Panc1 (cell line): ENCODE data around the gene NEK5. TPM values are rescaled to one million over a fixed set of nuclear protein-coding genes. Genes with fewer than 3 reads are reported as not detected.

ENCODE experiments used
- ATAC-seq: fragments of 200-7000 bp; cut with Tn5 transposase; 2 replicates; pipeline ENCODE4 v1.9.1; 2020; ENCODE audit warnings: mild to moderate bottlenecking, moderate library complexity
- BruUV-seq: library from RNA; stranded (reverse); fragments of 400-500 nt; replicated peaks from 2 replicates; lab custom pipeline; 2021; lab: Mats Ljungman, UMichigan
- CTCF ChIA-PET: fragments of 300-600 bp; sonication (Branson Sonifier 250); formaldehyde crosslinking; loops from one replicate; lab custom pipeline; 2022; ENCODE audit warnings: antibody characterized with exemption; lab: Charles Lee
- POLR2A ChIA-PET: fragments of 300-600 bp; sonication (Branson Sonifier 250); formaldehyde crosslinking; loops from one replicate; lab custom pipeline; 2022; ENCODE audit warnings: antibody characterized with exemption; lab: Charles Lee
- DNase-seq: peaks from one replicate; pipeline ENCODE4 v3.0.0-alpha.2; 2010; ENCODE audit warnings: low read depth, low spot score
- H3K27ac ChIP-seq: 2 replicates; pipeline ENCODE4 v1.5.1; 2011; ENCODE audit warnings: mild to moderate bottlenecking, low read length, inconsistent platforms
- H3K27me3 ChIP-seq: fragments of 200-500 bp; sonication (Bioruptor generic); 2 replicates; pipeline ENCODE4 v1.6.0; 2014; ENCODE audit warnings: low read length, inconsistent platforms; ENCODE audit not compliant: control insufficient read depth, insufficient read depth
- H3K36me3 ChIP-seq: fragments of 200-500 bp; sonication (Bioruptor generic); 2 replicates; pipeline ENCODE4 v1.5.1; 2014; ENCODE audit warnings: inconsistent platforms, mild to moderate bottlenecking, low read length, moderate library complexity; ENCODE audit not compliant: control insufficient read depth, insufficient read depth
- H3K4me1 ChIP-seq: 2 replicates; pipeline ENCODE4 v1.5.1; 2011; ENCODE audit warnings: inconsistent platforms, mild to moderate bottlenecking, low read length, moderate library complexity; ENCODE audit not compliant: control insufficient read depth, insufficient read depth
- H3K4me3 ChIP-seq, 2 experiments: 2 replicates each; pipeline ENCODE4 v1.5.1; 2011 to 2012; ENCODE audit warnings: low read depth in 2 of 2, low read length in 2 of 2, mild to moderate bottlenecking in 2 of 2, inconsistent platforms in 1 of 2, moderate library complexity in 1 of 2
- H3K9me3 ChIP-seq: fragments of 200-500 bp; sonication (Bioruptor generic); 2 replicates; pipeline ENCODE4 v1.5.1; 2014; ENCODE audit warnings: low read depth, mild to moderate bottlenecking, inconsistent platforms, low read length, moderate library complexity; ENCODE audit not compliant: control insufficient read depth, insufficient read depth
- POLR2AphosphoS5 ChIP-seq: IDR thresholded peaks from 2 replicates; pipeline ENCODE4 v1.6.1; 2012; ENCODE audit warnings: mild to moderate bottlenecking, low read depth, low read length, moderate library complexity
- SIN3A ChIP-seq: IDR thresholded peaks from 2 replicates; pipeline ENCODE4 v1.6.1; 2012; ENCODE audit warnings: low read depth, mild to moderate bottlenecking, low read length, moderate library complexity, borderline replicate concordance; ENCODE audit not compliant: insufficient read depth
- TCF7L2 ChIP-seq: IDR thresholded peaks from 2 replicates; pipeline ENCODE4 v1.6.1; 2011; ENCODE audit warnings: mild to moderate bottlenecking, low read depth, low read length, inconsistent platforms
- in situ Hi-C: cut with HindIII; loops from 2 replicates; pipeline ENCODE4 v1.10.0; 2016; ENCODE audit warnings: low sequenced_read_pairs, low pct_unique_long_range_greater_than_20kb
- intact Hi-C: fragments of 100-400 bp; cut with micrococcal nuclease; formaldehyde crosslinking; loops from one replicate; pipeline ENCODE4 v1.10.0; 2022; ENCODE audit not compliant: unreplicated experiment
- total RNA-seq: library from RNA; stranded (reverse); gene quantifications from one replicate; pipeline ENCODE4 v1.2.1, GENCODE V29; 2021; ENCODE audit not compliant: unreplicated experiment
- TF ChIP-seq, protein P1 (sequence below), 2 experiments: IDR thresholded peaks; 2 replicates each; pipeline ENCODE4 v1.6.1; 2011 to 2012; ENCODE audit warnings: low read depth in 2 of 2, control low read depth in 1 of 2, low read length in 1 of 2, mild to moderate bottlenecking in 1 of 2, moderate library complexity in 1 of 2; ENCODE audit not compliant: insufficient read depth in 1 of 2
- TF ChIP-seq, protein P2 (sequence below): fragments of 450-650 bp; IDR thresholded peaks from 2 replicates; pipeline ENCODE4 v1.5.1; 2017; ENCODE audit warnings: mild to moderate bottlenecking

NEK5 gene
- total RNA-seq, 1 experiment from 2014 or later, result 0.08 TPM

DNA sequence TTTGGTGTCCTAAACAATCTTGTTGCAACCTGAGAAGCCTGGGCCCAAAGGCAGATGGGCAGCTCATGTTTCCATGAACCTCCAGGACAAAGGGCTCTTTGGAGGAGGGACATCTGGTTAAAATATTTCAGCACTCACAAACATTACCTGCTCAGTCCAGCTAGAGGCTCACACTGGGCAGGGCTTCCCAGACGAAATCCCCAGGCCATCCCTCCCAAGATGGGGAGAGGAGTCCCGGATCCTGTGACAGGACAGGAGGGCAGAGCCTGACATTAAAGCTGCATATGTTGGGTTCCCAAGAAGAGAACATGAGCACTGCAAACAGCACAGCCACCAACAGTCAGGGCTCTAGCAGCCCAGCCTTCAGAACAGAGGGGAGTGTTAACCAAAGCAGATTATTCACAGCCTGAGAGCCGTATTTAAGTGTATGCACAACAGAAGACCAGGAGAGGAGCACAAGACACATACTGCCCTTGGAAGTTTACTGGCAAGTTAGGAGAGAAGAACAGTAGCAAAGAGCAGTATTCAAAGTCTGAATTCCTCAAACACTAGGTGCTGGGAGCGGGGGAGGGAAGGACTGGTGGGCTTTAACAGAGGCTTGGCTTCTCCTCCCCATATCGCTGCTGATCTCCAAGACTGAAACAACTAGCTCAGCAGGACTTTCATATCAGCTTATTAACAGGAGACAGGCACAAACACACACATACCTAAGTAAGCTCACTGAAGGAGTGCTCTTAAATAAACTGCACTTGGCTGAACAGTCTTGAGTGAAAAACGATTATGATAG, 130.0 kb downstream of the NEK5 start:
- 0 out of 2 replicates have a peak, but pooled peaks have one; percentile 18 for ATAC-seq

DNA sequence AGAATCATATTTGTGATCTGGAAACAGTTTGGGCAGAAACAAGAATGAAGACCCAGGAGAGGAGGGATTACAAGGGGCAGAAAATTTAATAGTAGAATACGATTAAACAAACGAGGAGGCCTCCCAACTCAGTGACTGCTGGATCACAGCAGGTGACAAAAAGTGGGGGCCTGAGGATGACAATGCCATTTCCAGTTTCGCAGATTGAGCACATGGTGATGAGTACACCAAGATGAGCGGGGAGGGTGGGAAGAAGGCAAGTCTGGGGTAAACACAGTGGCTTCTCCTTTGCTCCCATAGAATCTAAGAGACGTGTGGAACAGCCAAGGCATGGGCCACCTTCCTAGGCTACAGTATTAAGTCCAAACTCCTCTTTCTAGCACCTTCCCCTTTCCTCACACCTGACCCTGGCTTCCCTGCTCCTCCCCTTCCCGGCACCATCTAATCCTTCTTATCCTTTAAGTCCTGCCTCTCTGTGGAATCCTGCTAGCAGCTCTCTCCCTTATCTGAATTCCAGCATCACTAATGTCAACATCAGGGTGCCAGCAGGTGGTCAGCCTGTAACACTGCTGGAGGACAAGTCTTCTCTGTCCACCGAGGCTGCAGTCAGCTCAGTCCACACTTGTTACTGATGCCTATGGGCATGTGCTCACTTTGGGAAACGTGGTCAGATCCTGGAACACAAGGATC, 131.1 kb downstream of the NEK5 start:
- ChIA-PET CTCF (no interaction called here), POLR2A (no interaction called here)
- peak; percentile 38; the same call in 1 of the 2 replicates for ATAC-seq
- Histone ChIP-seq H3K9me3 (no peaks in the 10 kb centered on the region), H3K27me3 (no peaks in the 10 kb centered on the region), H3K27ac (peak overlapping the region; percentile 85), H3K36me3 (no peaks in the 10 kb centered on the region), H3K4me3 (no peak overlapping the region), H3K4me1 (peaks cover 66% of the 10 kb centered on the region)
- DNase-seq, result no peak
- TF ChIP-seq, protein P1, sequence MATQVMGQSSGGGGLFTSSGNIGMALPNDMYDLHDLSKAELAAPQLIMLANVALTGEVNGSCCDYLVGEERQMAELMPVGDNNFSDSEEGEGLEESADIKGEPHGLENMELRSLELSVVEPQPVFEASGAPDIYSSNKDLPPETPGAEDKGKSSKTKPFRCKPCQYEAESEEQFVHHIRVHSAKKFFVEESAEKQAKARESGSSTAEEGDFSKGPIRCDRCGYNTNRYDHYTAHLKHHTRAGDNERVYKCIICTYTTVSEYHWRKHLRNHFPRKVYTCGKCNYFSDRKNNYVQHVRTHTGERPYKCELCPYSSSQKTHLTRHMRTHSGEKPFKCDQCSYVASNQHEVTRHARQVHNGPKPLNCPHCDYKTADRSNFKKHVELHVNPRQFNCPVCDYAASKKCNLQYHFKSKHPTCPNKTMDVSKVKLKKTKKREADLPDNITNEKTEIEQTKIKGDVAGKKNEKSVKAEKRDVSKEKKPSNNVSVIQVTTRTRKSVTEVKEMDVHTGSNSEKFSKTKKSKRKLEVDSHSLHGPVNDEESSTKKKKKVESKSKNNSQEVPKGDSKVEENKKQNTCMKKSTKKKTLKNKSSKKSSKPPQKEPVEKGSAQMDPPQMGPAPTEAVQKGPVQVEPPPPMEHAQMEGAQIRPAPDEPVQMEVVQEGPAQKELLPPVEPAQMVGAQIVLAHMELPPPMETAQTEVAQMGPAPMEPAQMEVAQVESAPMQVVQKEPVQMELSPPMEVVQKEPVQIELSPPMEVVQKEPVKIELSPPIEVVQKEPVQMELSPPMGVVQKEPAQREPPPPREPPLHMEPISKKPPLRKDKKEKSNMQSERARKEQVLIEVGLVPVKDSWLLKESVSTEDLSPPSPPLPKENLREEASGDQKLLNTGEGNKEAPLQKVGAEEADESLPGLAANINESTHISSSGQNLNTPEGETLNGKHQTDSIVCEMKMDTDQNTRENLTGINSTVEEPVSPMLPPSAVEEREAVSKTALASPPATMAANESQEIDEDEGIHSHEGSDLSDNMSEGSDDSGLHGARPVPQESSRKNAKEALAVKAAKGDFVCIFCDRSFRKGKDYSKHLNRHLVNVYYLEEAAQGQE (IDR thresholded peaks at IDR 0.05; ENCODE audit: insufficient read depth in 1 of 2, low read depth in 2 of 2, low read length in 1 of 2), result no peak
- TF ChIP-seq SIN3A, result no peak
- TF ChIP-seq, protein P2, sequence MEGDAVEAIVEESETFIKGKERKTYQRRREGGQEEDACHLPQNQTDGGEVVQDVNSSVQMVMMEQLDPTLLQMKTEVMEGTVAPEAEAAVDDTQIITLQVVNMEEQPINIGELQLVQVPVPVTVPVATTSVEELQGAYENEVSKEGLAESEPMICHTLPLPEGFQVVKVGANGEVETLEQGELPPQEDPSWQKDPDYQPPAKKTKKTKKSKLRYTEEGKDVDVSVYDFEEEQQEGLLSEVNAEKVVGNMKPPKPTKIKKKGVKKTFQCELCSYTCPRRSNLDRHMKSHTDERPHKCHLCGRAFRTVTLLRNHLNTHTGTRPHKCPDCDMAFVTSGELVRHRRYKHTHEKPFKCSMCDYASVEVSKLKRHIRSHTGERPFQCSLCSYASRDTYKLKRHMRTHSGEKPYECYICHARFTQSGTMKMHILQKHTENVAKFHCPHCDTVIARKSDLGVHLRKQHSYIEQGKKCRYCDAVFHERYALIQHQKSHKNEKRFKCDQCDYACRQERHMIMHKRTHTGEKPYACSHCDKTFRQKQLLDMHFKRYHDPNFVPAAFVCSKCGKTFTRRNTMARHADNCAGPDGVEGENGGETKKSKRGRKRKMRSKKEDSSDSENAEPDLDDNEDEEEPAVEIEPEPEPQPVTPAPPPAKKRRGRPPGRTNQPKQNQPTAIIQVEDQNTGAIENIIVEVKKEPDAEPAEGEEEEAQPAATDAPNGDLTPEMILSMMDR, result no peak
- intact Hi-C loops (loop anchor here (5.0 to 10.0 kb wide), 2 partner anchors 93 to 130 kb away; partner anchors contain the start of gene NEK5), in situ Hi-C loops (no loop called here)
- no TSS peak for BruUV-seq

More for the DNA sequence above, 130.0 kb downstream of the NEK5 start:
- no peak for DNase-seq
- Histone ChIP-seq H3K4me1 (peaks cover 60% of the 10 kb centered on the region), H3K9me3 (no peaks in the 10 kb centered on the region), H3K27me3 (no peaks in the 10 kb centered on the region), H3K36me3 (no peaks in the 10 kb centered on the region), H3K27ac (peak overlapping the region; percentile 85), H3K4me3 (0 out of 4 replicates have a peak overlapping the region, but pooled peaks of 1 of the 2 experiments have one; percentile 2)
- CTCF ChIA-PET, result interaction anchor here (0.6 kb wide), 1 partner anchor 128 kb away, joined by 3 read pairs; no protein-coding TSS in a partner anchor
- TF ChIP-seq, protein P1 (IDR thresholded peaks at IDR 0.05; ENCODE audit: insufficient read depth in 1 of 2, low read depth in 2 of 2, low read length in 1 of 2), result no peak
- TF ChIP-seq, protein P2, result no peak
- no peak for TF ChIP-seq TCF7L2
- TF ChIP-seq POLR2AphosphoS5, result no peak
- TF ChIP-seq SIN3A, result no peak
- POLR2A ChIA-PET, result no interaction called here
- no TSS peak for BruUV-seq
- in situ Hi-C loops (no loop called here), intact Hi-C loops (loop anchor here (5.0 to 10.0 kb wide), 2 partner anchors 94 to 128 kb away; partner anchors contain the start of gene NEK5)
